ENCODE data around the gene HPD.

DNA sequence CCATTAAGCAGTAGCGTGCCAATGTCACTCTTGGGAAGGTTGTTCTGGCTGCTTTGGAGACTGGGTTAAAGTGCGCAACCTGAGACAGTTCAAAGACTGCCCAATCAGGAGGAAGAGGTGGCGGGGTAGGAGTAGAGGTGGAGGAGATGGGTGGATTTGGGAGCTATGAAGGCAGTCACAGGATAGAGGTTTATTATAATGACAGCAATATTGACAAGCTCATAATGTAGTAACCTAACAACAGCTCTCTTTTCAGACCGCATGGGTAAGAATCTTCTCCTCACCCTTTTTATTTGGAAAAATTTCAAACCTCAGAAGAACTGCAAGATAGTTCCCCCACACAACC lies 24.6 kb upstream of the HPD start:
- TF ChIP-seq POLR2A (IDR thresholded peaks at IDR 0.05) = no peak
- TF ChIP-seq, protein P1, sequence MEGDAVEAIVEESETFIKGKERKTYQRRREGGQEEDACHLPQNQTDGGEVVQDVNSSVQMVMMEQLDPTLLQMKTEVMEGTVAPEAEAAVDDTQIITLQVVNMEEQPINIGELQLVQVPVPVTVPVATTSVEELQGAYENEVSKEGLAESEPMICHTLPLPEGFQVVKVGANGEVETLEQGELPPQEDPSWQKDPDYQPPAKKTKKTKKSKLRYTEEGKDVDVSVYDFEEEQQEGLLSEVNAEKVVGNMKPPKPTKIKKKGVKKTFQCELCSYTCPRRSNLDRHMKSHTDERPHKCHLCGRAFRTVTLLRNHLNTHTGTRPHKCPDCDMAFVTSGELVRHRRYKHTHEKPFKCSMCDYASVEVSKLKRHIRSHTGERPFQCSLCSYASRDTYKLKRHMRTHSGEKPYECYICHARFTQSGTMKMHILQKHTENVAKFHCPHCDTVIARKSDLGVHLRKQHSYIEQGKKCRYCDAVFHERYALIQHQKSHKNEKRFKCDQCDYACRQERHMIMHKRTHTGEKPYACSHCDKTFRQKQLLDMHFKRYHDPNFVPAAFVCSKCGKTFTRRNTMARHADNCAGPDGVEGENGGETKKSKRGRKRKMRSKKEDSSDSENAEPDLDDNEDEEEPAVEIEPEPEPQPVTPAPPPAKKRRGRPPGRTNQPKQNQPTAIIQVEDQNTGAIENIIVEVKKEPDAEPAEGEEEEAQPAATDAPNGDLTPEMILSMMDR (IDR thresholded peaks at IDR 0.05 in 8 of 11, conservative IDR thresholded peaks at IDR 0.05 in 3 of 11) = no peak
